DMS153 (cell line): ENCODE data around the gene SLC25A19.

Source experiments
- DNase-seq: peaks from one replicate; lab custom pipeline; 2025; lab: John Stamatoyannopoulos, UW

SLC25A19 gene

GRCh38 chr17:75241502-75241901, 47.7 kb downstream of the SLC25A19 start:
- DNase-seq: no peak

- no peak for DNase-seq
Observed at GRCh38 chr17:75241143-75241430, 48.1 kb downstream of the SLC25A19 start.

GRCh38 chr17:75240394-75241142, 48.7 kb downstream of the SLC25A19 start:
- DNase-seq: no peak

GRCh38 chr17:75239778-75240393, 49.3 kb downstream of the SLC25A19 start:
- DNase-seq: no peak

- no peak for DNase-seq
Observed at GRCh38 chr17:75239214-75239613, 50.0 kb downstream of the SLC25A19 start.

- peak; percentile 9 for DNase-seq
Observed at GRCh38 chr17:75238684-75239191, 50.5 kb downstream of the SLC25A19 start.

- DNase-seq: no peak
Observed at GRCh38 chr17:75238020-75238580, 51.1 kb downstream of the SLC25A19 start.

- no peak for DNase-seq
Observed at GRCh38 chr17:75237100-75238014, 51.9 kb downstream of the SLC25A19 start.

- no peak for DNase-seq
Observed at GRCh38 chr17:75232786-75233185, 56.4 kb downstream of the SLC25A19 start.

- DNase-seq: no peak
Observed at GRCh38 chr17:75231741-75232464, 57.3 kb downstream of the SLC25A19 start.

- no peak for DNase-seq
Observed at GRCh38 chr17:75231071-75231470, 58.2 kb downstream of the SLC25A19 start.

- DNase-seq: no peak
Observed at GRCh38 chr17:75228847-75229246, 60.4 kb downstream of the SLC25A19 start.

GRCh38 chr17:75228305-75228704, 60.9 kb downstream of the SLC25A19 start:
- DNase-seq: no peak

GRCh38 chr17:75227729-75228128, 61.5 kb downstream of the SLC25A19 start:
- no peak for DNase-seq

- DNase-seq: no peak
Observed at GRCh38 chr17:75225016-75225415, 64.2 kb downstream of the SLC25A19 start.
